ENCODE measurements around the gene PFKL.
"Not testable (repeated sequence)": the region's sequence is repeated elsewhere in the genome, so short reads cannot be mapped to it uniquely, and the experiment has no call there.

Gene PFKL

DNA sequence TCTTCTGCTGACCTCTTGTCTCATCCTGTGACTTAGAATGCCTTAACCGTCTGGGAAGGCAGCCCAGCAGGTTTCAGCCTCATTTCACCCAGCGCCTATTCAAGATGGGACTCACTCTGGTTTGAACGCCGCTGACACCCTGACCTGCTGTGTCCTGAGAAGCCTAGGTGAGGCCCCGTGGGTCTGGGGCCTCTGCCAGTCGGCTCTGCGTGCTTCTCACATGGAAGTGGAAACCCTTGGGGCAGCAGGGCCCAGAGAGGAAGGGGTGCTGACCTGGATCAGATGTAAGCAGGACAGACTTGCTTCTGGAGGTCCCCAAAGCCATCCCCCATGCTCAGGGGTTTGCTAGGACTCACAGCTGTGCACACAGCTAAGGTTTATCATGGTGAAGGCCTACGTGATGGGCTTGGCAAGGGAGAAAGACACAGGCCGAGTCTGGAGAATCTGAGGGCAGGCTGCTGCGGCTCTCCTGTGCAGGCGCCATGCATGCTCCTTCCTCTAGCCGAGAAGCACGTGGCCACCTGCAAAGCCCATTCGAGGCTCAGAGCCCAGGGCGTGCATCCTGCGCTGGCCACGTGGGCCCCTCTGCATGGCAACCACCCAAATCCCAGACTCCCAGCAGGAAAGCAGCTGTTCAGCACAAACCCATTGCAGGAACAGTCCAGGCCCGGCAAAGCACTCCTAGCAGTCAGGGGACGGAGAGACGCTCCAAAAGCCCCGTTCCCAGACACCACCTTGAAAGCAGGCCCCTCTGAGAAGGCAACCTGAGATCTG lies 57.4 kb downstream of the PFKL start:
- Mint-ChIP-seq H3K4me3 (no peak overlapping the region), H3K27me3 (no peaks in the 10 kb centered on the region), H3K4me1 (ENCODE audit: low read depth) (peaks cover 54% of the 10 kb centered on the region), H3K27ac (no peak overlapping the region), H3K9me3 (no peaks in the 10 kb centered on the region), H3K36me3 (ENCODE audit: low read depth) (no peaks in the 10 kb centered on the region)

- Mint-ChIP-seq H3K27ac (no peak overlapping the region), H3K4me1 (ENCODE audit: low read depth) (peaks cover 33% of the 10 kb centered on the region), H3K4me3 (no peak overlapping the region), H3K9me3 (no peaks in the 10 kb centered on the region), H3K27me3 (no peaks in the 10 kb centered on the region), H3K36me3 (ENCODE audit: low read depth) (no peaks in the 10 kb centered on the region)
These were observed 59.5 kb downstream of the PFKL start for GRCh38 chr21:44359396-44359795.

DNA sequence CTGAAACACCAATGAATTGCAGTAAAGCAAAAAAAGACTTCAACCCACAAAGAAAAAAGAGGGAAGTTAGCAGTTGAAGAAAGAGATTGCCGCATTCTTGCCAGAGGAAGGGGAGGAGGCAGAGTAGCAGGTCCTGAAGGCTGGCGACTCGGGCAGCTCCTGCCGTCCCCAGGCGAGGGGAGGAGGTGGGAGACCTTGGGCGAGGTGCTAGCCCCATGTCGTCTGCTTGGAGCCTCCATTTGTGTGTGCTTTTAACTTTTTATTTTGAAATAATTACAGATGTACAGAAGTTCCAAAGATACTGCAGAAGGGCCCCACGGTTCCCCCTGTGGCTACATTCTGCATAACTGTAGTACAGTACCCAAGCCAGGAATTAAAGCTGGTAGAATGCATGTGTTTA lies 60.3 kb downstream of the PFKL start:
- Mint-ChIP-seq H3K27me3 (no peaks in the 10 kb centered on the region), H3K9me3 (no peaks in the 10 kb centered on the region), H3K27ac (no peak overlapping the region), H3K4me3 (no peak overlapping the region), H3K36me3 (ENCODE audit: low read depth) (no peaks in the 10 kb centered on the region), H3K4me1 (ENCODE audit: low read depth) (peaks cover 25% of the 10 kb centered on the region)

- H3K9me3 Mint-ChIP-seq; H3K4me1 Mint-ChIP-seq (ENCODE audit: low read depth); H3K4me3 Mint-ChIP-seq; H3K36me3 Mint-ChIP-seq (ENCODE audit: low read depth); H3K27me3 Mint-ChIP-seq; H3K27ac Mint-ChIP-seq: not testable (repeated sequence)
These were observed 62.0 kb downstream of the PFKL start for GRCh38 chr21:44361903-44362302.

GRCh38 chr21:44363278-44363677 lies 63.4 kb downstream of the PFKL start:
- H3K9me3 Mint-ChIP-seq: no peaks in the 10 kb centered on the region

GRCh38 chr21:44364151-44365053 lies 64.5 kb downstream of the PFKL start:
- Mint-ChIP-seq H3K27ac (no peak overlapping the region), H3K36me3 (ENCODE audit: low read depth) (no peaks in the 10 kb centered on the region), H3K4me1 (ENCODE audit: low read depth) (peaks cover 8% of the 10 kb centered on the region), H3K4me3 (no peak overlapping the region), H3K27me3 (no peaks in the 10 kb centered on the region), H3K9me3 (no peaks in the 10 kb centered on the region)

More at GRCh38 chr21:44363278-44363677, 63.4 kb downstream of the PFKL start:
- Mint-ChIP-seq H3K27ac (no peak overlapping the region), H3K4me1 (ENCODE audit: low read depth) (peaks cover 8% of the 10 kb centered on the region), H3K4me3 (no peak overlapping the region), H3K27me3 (no peaks in the 10 kb centered on the region), H3K36me3 (ENCODE audit: low read depth) (no peaks in the 10 kb centered on the region)

DNA sequence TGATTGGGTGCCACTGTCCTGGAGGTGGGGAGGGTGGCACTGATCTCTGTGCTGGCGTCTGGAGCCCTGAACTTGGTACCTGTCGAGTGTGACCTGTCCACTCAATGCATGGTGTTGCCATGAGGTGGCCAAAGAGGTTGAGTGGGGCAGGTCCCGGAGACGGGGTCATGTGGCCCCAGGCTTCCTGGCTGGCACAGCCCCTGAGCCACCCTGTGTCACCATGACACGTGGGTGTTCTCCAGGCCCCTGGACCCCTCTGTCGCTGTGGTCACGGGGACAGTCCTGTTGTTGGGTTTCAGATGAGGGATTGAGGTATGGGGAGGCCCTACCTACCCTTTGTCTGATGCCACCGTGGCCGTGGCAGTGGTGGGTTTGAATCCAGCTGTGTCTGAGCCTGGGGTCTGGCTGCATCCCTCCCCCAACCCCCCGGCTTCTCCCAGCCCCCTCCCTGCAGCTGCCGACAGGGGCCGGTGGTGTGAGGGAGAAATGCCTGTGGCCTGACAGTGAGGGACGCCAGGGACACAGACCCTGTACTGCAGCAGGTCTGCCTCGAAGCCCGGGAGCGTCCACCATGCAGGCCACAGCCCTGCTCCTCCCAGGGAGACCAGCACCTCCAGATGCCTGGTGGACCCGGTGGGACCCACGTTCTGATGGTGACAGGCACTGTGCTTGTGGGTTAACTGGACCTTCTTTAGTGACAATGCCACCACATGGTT lies 65.6 kb downstream of the PFKL start:
- H3K4me1 Mint-ChIP-seq (ENCODE audit: low read depth): peaks cover 3% of the 10 kb centered on the region
- H3K27ac Mint-ChIP-seq: no peak overlapping the region
- no peak overlapping the region for H3K4me3 Mint-ChIP-seq
- no peaks in the 10 kb centered on the region for H3K27me3 Mint-ChIP-seq
- H3K36me3 Mint-ChIP-seq (ENCODE audit: low read depth): no peaks in the 10 kb centered on the region
- no peaks in the 10 kb centered on the region for H3K9me3 Mint-ChIP-seq

DNA sequence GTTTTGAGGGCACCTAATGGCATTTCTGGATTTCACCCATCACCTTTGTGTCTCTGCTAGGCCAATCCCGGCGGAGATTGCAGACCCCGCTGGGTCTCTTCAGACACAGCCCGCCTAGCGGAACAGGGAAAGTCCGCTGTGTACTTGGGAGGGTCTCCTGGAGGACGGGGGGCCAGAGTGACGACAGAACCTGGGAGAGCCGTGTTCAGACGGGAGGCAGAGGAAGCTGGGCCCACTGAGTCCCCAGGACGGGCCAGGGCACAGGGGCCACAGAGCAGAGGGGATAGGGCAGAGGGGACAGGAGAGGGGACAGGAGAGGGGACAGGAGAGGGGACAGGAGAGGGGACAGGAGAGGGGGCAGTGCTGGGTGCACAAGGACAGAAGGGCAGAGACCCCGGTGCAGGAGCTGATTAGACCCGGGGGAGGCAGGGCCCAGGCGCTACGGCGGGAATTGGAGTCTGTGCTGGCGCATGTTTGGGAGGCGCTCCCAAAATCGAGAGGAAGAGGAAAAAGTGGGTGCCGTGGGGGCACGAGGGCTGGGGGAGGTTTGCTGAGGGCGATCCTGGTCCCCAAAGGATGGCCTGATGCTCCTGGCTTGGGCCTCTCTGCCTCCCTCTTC lies 66.2 kb downstream of the PFKL start:
- Mint-ChIP-seq H3K9me3 (no peaks in the 10 kb centered on the region), H3K27me3 (no peaks in the 10 kb centered on the region), H3K4me3 (no peak overlapping the region), H3K36me3 (ENCODE audit: low read depth) (no peaks in the 10 kb centered on the region), H3K27ac (no peak overlapping the region), H3K4me1 (ENCODE audit: low read depth) (no peaks in the 10 kb centered on the region)

GRCh38 chr21:44366586-44367211 lies 66.8 kb downstream of the PFKL start:
- Mint-ChIP-seq H3K9me3 (peaks cover 3% of the 10 kb centered on the region), H3K27me3 (no peaks in the 10 kb centered on the region), H3K36me3 (ENCODE audit: low read depth) (no peaks in the 10 kb centered on the region), H3K4me1 (ENCODE audit: low read depth) (no peaks in the 10 kb centered on the region), H3K4me3 (no peak overlapping the region), H3K27ac (no peak overlapping the region)

- Mint-ChIP-seq H3K4me1 (ENCODE audit: low read depth) (peaks cover 4% of the 10 kb centered on the region), H3K4me3 (no peak overlapping the region), H3K36me3 (ENCODE audit: low read depth) (no peaks in the 10 kb centered on the region)
These were observed 69.0 kb downstream of the PFKL start for GRCh38 chr21:44368711-44369446.

GRCh38 chr21:44370027-44370735 lies 70.3 kb downstream of the PFKL start:
- Mint-ChIP-seq H3K27me3 (no peaks in the 10 kb centered on the region), H3K4me3 (no peak overlapping the region), H3K9me3 (peaks cover 3% of the 10 kb centered on the region), H3K4me1 (ENCODE audit: low read depth) (peaks cover 15% of the 10 kb centered on the region), H3K36me3 (ENCODE audit: low read depth) (no peaks in the 10 kb centered on the region), H3K27ac (no peak overlapping the region)

More at GRCh38 chr21:44368711-44369446, 69.0 kb downstream of the PFKL start:
- H3K27ac Mint-ChIP-seq: no peak overlapping the region
- peaks cover 3% of the 10 kb centered on the region for H3K9me3 Mint-ChIP-seq
- no peaks in the 10 kb centered on the region for H3K27me3 Mint-ChIP-seq

GRCh38 chr21:44370786-44371410 lies 71.0 kb downstream of the PFKL start:
- Mint-ChIP-seq H3K27ac (no peak overlapping the region), H3K4me1 (ENCODE audit: low read depth) (peaks cover 22% of the 10 kb centered on the region), H3K36me3 (ENCODE audit: low read depth) (no peaks in the 10 kb centered on the region), H3K27me3 (no peaks in the 10 kb centered on the region), H3K4me3 (no peak overlapping the region), H3K9me3 (peaks cover 3% of the 10 kb centered on the region)

DNA sequence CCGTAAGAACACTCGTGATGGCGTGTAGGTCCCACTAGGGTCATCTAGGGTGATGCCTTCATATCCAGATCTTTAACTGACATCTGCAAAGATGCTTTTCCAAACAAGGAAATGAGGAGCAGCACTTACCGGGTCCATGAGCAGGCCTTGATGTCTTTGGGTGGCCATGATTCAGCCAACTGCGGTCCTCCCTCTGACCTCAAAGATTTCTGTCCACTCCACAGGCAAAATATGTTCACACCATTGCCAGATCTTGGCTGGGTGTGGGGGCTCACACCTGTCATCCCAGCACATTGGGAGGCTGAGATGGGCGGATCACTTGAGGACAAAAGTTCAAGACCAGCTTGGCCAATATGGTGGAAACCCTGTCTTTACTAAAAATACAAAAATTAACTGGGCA lies 71.7 kb downstream of the PFKL start:
- H3K27ac Mint-ChIP-seq: no peak overlapping the region
- no peak overlapping the region for H3K4me3 Mint-ChIP-seq
- H3K4me1 Mint-ChIP-seq (ENCODE audit: low read depth): peaks cover 29% of the 10 kb centered on the region
- H3K36me3 Mint-ChIP-seq (ENCODE audit: low read depth): no peaks in the 10 kb centered on the region
- peaks cover 3% of the 10 kb centered on the region for H3K9me3 Mint-ChIP-seq
- no peaks in the 10 kb centered on the region for H3K27me3 Mint-ChIP-seq
